NCI-H1048 (cell line): ENCODE results near the gene PRKN.

Experiments used
- DNase-seq: peaks from one replicate; lab custom pipeline; 2025; lab: John Stamatoyannopoulos, UW

Gene PRKN

GRCh38 chr6:161954077-161954476 is 773.5 kb downstream of the PRKN start:
- no peak for DNase-seq

GRCh38 chr6:161951126-161951525 is 776.4 kb downstream of the PRKN start:
- no peak for DNase-seq

- no peak for DNase-seq
These were observed 778.0 kb downstream of the PRKN start for GRCh38 chr6:161949531-161949930.

- no peak for DNase-seq
These were observed 779.1 kb downstream of the PRKN start for GRCh38 chr6:161948462-161948861.

- DNase-seq: no peak
These were observed 780.2 kb downstream of the PRKN start for GRCh38 chr6:161947371-161947770.

GRCh38 chr6:161946461-161946860 is 781.1 kb downstream of the PRKN start:
- no peak for DNase-seq

GRCh38 chr6:161943561-161943960 is 784.0 kb downstream of the PRKN start:
- DNase-seq: no peak

- no peak for DNase-seq
These were observed 786.0 kb downstream of the PRKN start for GRCh38 chr6:161941565-161941964.

- DNase-seq: no peak
These were observed 787.0 kb downstream of the PRKN start for GRCh38 chr6:161940519-161940918.

GRCh38 chr6:161926324-161926723 is 801.2 kb downstream of the PRKN start:
- no peak for DNase-seq

GRCh38 chr6:161924516-161925116 is 803.0 kb downstream of the PRKN start:
- DNase-seq: no peak

- DNase-seq: no peak
These were observed 804.9 kb downstream of the PRKN start for GRCh38 chr6:161922631-161923119.

GRCh38 chr6:161921602-161922395 is 805.8 kb downstream of the PRKN start:
- no peak for DNase-seq

GRCh38 chr6:161919691-161920090 is 807.9 kb downstream of the PRKN start:
- DNase-seq: no peak

- DNase-seq: no peak
These were observed 808.8 kb downstream of the PRKN start for GRCh38 chr6:161918628-161919205.

GRCh38 chr6:161918109-161918531 is 809.4 kb downstream of the PRKN start:
- no peak for DNase-seq

GRCh38 chr6:161917645-161918044 is 809.9 kb downstream of the PRKN start:
- no peak for DNase-seq

- DNase-seq: no peak
These were observed 812.1 kb downstream of the PRKN start for GRCh38 chr6:161915456-161915964.

GRCh38 chr6:161908872-161909271 is 818.7 kb downstream of the PRKN start:
- DNase-seq: no peak

- DNase-seq: no peak
These were observed 821.0 kb downstream of the PRKN start for GRCh38 chr6:161906571-161906970.

- no peak for DNase-seq
These were observed 823.9 kb downstream of the PRKN start for GRCh38 chr6:161903584-161904212.

- DNase-seq: no peak
These were observed 825.7 kb downstream of the PRKN start for GRCh38 chr6:161901740-161902426.
